OCI-LY7 (cell line): ENCODE measurements around the gene IL13RA1. TPM values are rescaled to one million over a fixed set of nuclear protein-coding genes. Genes with fewer than 3 reads are reported as not detected.

ENCODE experiments used
- small RNA-seq: library from RNA; depleted of rRNA; stranded (forward); fragments of <200 nt; gene quantifications from one replicate; pipeline ENCODE3, GENCODE V24; 2014
- total RNA-seq, 2 experiments: library from RNA; depleted of rRNA in 1 of 2; stranded (reverse); fragments of >200 nt in 1 of 2; shearing (Covaris generic) in 1 of 2; gene quantifications; 2 replicates each; pipeline ENCODE4 v1.2.3, GENCODE V29; 2014 to 2022

IL13RA1 gene
- total RNA-seq, 2 experiments from 2014 or later: not detected

Small RNA genes within 50 kb of the gene (small RNA-seq; reads per million reads assigned to genes)
- not detected for gene RF00566

Other genes with a start within 250 kb of the IL13RA1 start
- 24.9 and 27.0 TPM in 2 replicates for gene DOCK11, start 231.8 kb upstream of the IL13RA1 start, total RNA-seq (2014; rRNA removed; shearing (Covaris generic))
- gene DOCK11, start 231.8 kb upstream of the IL13RA1 start, total RNA-seq (2022): 34.7 and 37.1 TPM in 2 replicates
- gene ZCCHC12, start 96.2 kb downstream of the IL13RA1 start, total RNA-seq (2014; rRNA removed; shearing (Covaris generic)): not detected in 2 replicates
- gene ZCCHC12, start 96.2 kb downstream of the IL13RA1 start, total RNA-seq (2022): not detected in 2 replicates
- gene LONRF3, start 247.0 kb downstream of the IL13RA1 start, total RNA-seq (2014; rRNA removed; shearing (Covaris generic)): not detected in 2 replicates
- not detected in 2 replicates for gene LONRF3, start 247.0 kb downstream of the IL13RA1 start, total RNA-seq (2022)